Endothelial cell of umbilical vein (primary cell): ENCODE results near the gene ADCY9. TPM values are rescaled to one million over a fixed set of nuclear protein-coding genes. Genes with fewer than 3 reads are reported as not detected.
A peak's percentile ranks its signal among the peaks of the same experiment; 100 is the strongest.

Experiments
- BruUV-seq: library from RNA; stranded (reverse); fragments of 400-500 nt; replicated peaks from 2 replicates; lab custom pipeline; 2021; lab: Mats Ljungman, UMichigan
- CTCF ChIA-PET: fragments of 300-600, 350-600 bp; sonication (Branson Sonifier 250); formaldehyde crosslinking; loops from one replicate; lab custom pipeline; 2021; ENCODE audit warnings: antibody characterized with exemption, inconsistent platforms; lab: Charles Lee
- POLR2A ChIA-PET: fragments of 300-600, 350-600 bp; sonication (Branson Sonifier 250); formaldehyde crosslinking; loops from one replicate; lab custom pipeline; 2021; ENCODE audit warnings: antibody characterized with exemption, inconsistent platforms; lab: Charles Lee
- DNase-seq: peaks from one replicate; pipeline ENCODE4 v3.0.0-alpha.2; 2011; ENCODE audit warnings: low read depth, low spot score
- FAIRE-seq: peaks from 2 replicates; lab custom pipeline; 2011; peaks lifted over from hg19 to GRCh38; lab: Jason Lieb, UNC
- H2AFZ ChIP-seq: 2 replicates; pipeline ENCODE4 v1.6.0; 2012; ENCODE audit warnings: low read depth, low read length, control low read depth, inconsistent platforms
- H3K27ac ChIP-seq: 2 replicates; pipeline ENCODE4 v1.5.1; 2011; ENCODE audit warnings: low read depth, mild to moderate bottlenecking, control low read depth, low read length, moderate library complexity; ENCODE audit not compliant: insufficient read depth
- H3K27me3 ChIP-seq, 2 experiments: 2 replicates each; pipeline versions ENCODE4 v1.6.0 to v1.6.1; 2011; ENCODE audit warnings: low read length in 2 of 2, mixed read lengths in 1 of 2; ENCODE audit not compliant: control insufficient read depth in 2 of 2, insufficient read depth in 2 of 2
- H3K36me3 ChIP-seq, 2 experiments: 2 replicates in 1 of 2; 3 replicates in 1 of 2; pipeline ENCODE4 v1.5.1; 2011; ENCODE audit warnings: low read length in 2 of 2, mild to moderate bottlenecking in 1 of 2, moderate library complexity in 1 of 2; ENCODE audit not compliant: control insufficient read depth in 2 of 2, insufficient read depth in 2 of 2; ENCODE audit errors: extremely low read depth in 1 of 2
- H3K4me1 ChIP-seq: 3 replicates; pipeline ENCODE4 v1.5.1; 2011; ENCODE audit warnings: mild to moderate bottlenecking, low read length; ENCODE audit not compliant: control insufficient read depth, insufficient read depth; ENCODE audit errors: extremely low read depth
- H3K4me2 ChIP-seq: 2 replicates; pipeline ENCODE4 v1.6.1; 2011; ENCODE audit warnings: low read length, control low read depth, mixed read lengths; ENCODE audit not compliant: insufficient read depth
- H3K4me3 ChIP-seq, 3 experiments: fragments of 200-600 bp in 1 of 3; sonication (generic), shearing (Covaris generic) in 1 of 3; replicated peaks in 1 of 3; 2 replicates each; pipeline ENCODE4 v1.5.1; 2011 to 2016; ENCODE audit warnings: control low read depth in 3 of 3, low read length in 3 of 3, mild to moderate bottlenecking in 2 of 3, inconsistent platforms in 1 of 3, low read depth in 1 of 3, moderate library complexity in 1 of 3; ENCODE audit not compliant: insufficient read depth in 1 of 3
- H3K79me2 ChIP-seq: 2 replicates; pipeline ENCODE4 v1.6.0; 2012; ENCODE audit warnings: low read length, inconsistent platforms; ENCODE audit not compliant: control insufficient read depth, insufficient read depth
- H3K9ac ChIP-seq: replicated peaks from 2 replicates; pipeline ENCODE3; 2011; ENCODE audit warnings: low read length, control low read depth; ENCODE audit not compliant: insufficient read depth; ENCODE audit errors: extremely low read depth
- H3K9me1 ChIP-seq: replicated peaks from 3 replicates; pipeline ENCODE4 v1.6.0; 2011; ENCODE audit warnings: mild to moderate bottlenecking, low read length; ENCODE audit not compliant: control insufficient read depth, insufficient read depth; ENCODE audit errors: extremely low read depth
- H3K9me3 ChIP-seq: replicated peaks from 2 replicates; pipeline ENCODE4 v1.5.1; 2012; ENCODE audit warnings: low read length, inconsistent platforms; ENCODE audit not compliant: control insufficient read depth, insufficient read depth
- H4K20me1 ChIP-seq: replicated peaks from 2 replicates; pipeline ENCODE3; 2011; ENCODE audit warnings: mild to moderate bottlenecking, low read length; ENCODE audit not compliant: control insufficient read depth, insufficient read depth; ENCODE audit errors: extremely low read depth
- CTCF ChIP-seq, 2 donors: IDR thresholded peaks; 1 replicate in 1 of 2; 2 replicates in 1 of 2; pipeline ENCODE4 v1.5.1; 2011; ENCODE audit warnings: low read length in 2 of 2, mild to moderate bottlenecking in 2 of 2, moderate library complexity in 2 of 2, control low read depth in 1 of 2, inconsistent platforms in 1 of 2, low read depth in 1 of 2; ENCODE audit not compliant: insufficient read depth in 1 of 2; ENCODE audit errors: extremely low read depth in 1 of 2
- EZH2 ChIP-seq: IDR thresholded peaks from 2 replicates; pipeline ENCODE4 v1.6.1; 2012; ENCODE audit warnings: borderline replicate concordance, low read depth, mild to moderate bottlenecking, moderate library complexity, low read length, inconsistent platforms; ENCODE audit not compliant: severe bottlenecking
- FOS ChIP-seq: IDR thresholded peaks from 2 replicates; pipeline ENCODE4 v1.6.1; 2011; ENCODE audit warnings: mild to moderate bottlenecking, low read length, moderate library complexity, borderline replicate concordance; ENCODE audit not compliant: insufficient read depth
- GATA2 ChIP-seq: IDR thresholded peaks from 2 replicates; pipeline ENCODE4 v1.7.0; 2011; ENCODE audit warnings: low read depth, mild to moderate bottlenecking, moderate library complexity, mixed read lengths, low read length; ENCODE audit not compliant: insufficient read length, insufficient read depth
- JUN ChIP-seq: IDR thresholded peaks from 2 replicates; pipeline ENCODE4 v1.6.1; 2011; ENCODE audit warnings: borderline replicate concordance, low read depth; ENCODE audit not compliant: insufficient read length, insufficient read depth
- MYC ChIP-seq: IDR thresholded peaks from one replicate; pipeline ENCODE4 v1.6.1; 2011; ENCODE audit warnings: mild to moderate bottlenecking, low read depth, low read length
- POLR2A ChIP-seq: IDR thresholded peaks from 2 replicates; pipeline ENCODE4 v1.6.1; 2012; ENCODE audit warnings: low read depth, mild to moderate bottlenecking, control low read depth, low read length
- POLR2AphosphoS5 ChIP-seq: IDR thresholded peaks from 2 replicates; pipeline ENCODE4 v1.6.1; 2012; ENCODE audit warnings: low read depth, mild to moderate bottlenecking, control low read depth, low read length, moderate library complexity; ENCODE audit not compliant: insufficient read depth
- dilution Hi-C: fragments of 300-500 bp; cut with MboI; formaldehyde crosslinking; loops from one replicate; pipeline ENCODE4 v1.15.0; 2019; ENCODE audit warnings: low sequenced_read_pairs; ENCODE audit not compliant: extremely low pct_ligation_motif_present
- intact Hi-C: fragments of 100-400 bp; cut with micrococcal nuclease; formaldehyde crosslinking; loops from one replicate; pipeline ENCODE4 v1.10.0; 2022
- polyA plus RNA-seq, 4 experiments: library from polyadenylated mRNA; depleted of rRNA in 3 of 4; stranded (reverse) in 3 of 4; unstranded in 1 of 4; fragments of >200 nt; gene quantifications; 2 replicates each; pipeline versions ENCODE4 v1.2.1 to v1.2.3, GENCODE V29; 2011 to 2012; ENCODE audit warnings: missing spikeins in 1 of 4
- total RNA-seq: library from RNA; stranded (reverse); gene quantifications from 2 replicates; pipeline ENCODE4 v1.2.3, GENCODE V29; 2021
- TF ChIP-seq, protein P1 (sequence below): IDR thresholded peaks from 2 replicates; pipeline ENCODE4 v1.6.1; 2011; ENCODE audit not compliant: insufficient read depth, insufficient read length

ADCY9 gene
- total and polyA plus RNA-seq, 2 donors (not counting 3 experiments of a cell fraction or from before 2014, with no cell fraction given) = 6.8 to 14.0 TPM

- FAIRE-seq (no peak), DNase-seq (peak; percentile 79)
- dilution Hi-C loops = no loop called here
- H3K27ac ChIP-seq = peak overlapping the region; percentile 26
- no peak overlapping the region for H3K4me2 ChIP-seq
- H3K79me2 ChIP-seq = no peaks in the 10 kb centered on the region
- TF ChIP-seq JUN (peak; percentile 14), FOS (peak; percentile 6)
- TF ChIP-seq, protein P1, sequence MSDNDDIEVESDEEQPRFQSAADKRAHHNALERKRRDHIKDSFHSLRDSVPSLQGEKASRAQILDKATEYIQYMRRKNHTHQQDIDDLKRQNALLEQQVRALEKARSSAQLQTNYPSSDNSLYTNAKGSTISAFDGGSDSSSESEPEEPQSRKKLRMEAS = no peak
- H3K27me3 ChIP-seq = peaks cover 14 to 18% of the 10 kb centered on the region in 2 experiments
- no peak overlapping the region for H3K9ac ChIP-seq
- H3K4me1 ChIP-seq = peaks cover 19% of the 10 kb centered on the region
- H3K9me3 ChIP-seq = no peaks in the 10 kb centered on the region
- no peaks in the 10 kb centered on the region for H3K36me3 ChIP-seq
- intact Hi-C loops = loop anchor here (2.0 kb wide), 1 partner anchor 56 kb away; no protein-coding TSS in a partner anchor
- H3K9me1 ChIP-seq = no peaks in the 10 kb centered on the region
- no TSS peak for BruUV-seq
- ChIA-PET CTCF (interaction anchor here (0.6 to 2.3 kb wide), 2 partner anchors 11 to 303 kb away, joined by 3 to 12 read pairs; no protein-coding TSS in a partner anchor), POLR2A (no interaction called here)
- H2AFZ ChIP-seq = no peak overlapping the region
- no peaks in the 10 kb centered on the region for H4K20me1 ChIP-seq
- H3K4me3 ChIP-seq = no peak overlapping the region
Measured at GRCh38 chr16:3950343-3951193, 165.7 kb downstream of the ADCY9 start.

DNA sequence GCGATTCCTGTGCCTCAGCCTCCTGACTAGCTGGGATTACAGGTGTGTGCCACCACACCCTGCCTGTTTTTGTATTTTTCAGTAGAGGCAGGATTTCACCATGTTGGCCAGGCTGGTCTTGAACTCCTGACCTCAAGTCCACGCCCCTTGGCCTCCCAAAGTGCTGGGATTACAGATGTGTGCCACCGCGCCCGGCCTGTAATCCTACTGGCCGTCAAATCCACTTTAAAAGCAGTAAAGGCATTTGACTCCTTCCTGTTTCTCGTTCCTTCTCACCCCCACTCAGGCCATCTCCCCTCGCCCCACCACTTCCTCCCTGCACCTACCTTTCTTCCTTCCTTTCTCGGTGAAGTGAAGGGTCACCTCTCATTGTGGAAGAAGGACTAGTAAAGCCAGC, 166.3 kb downstream of the ADCY9 start:
- DNase-seq (no peak), FAIRE-seq (no peak)
- Histone ChIP-seq H2AFZ (no peak overlapping the region), H3K27ac (peak overlapping the region; percentile 26), H3K4me2 (no peak overlapping the region), H4K20me1 (no peaks in the 10 kb centered on the region), H3K36me3 (no peaks in the 10 kb centered on the region), H3K4me1 (peaks cover 19% of the 10 kb centered on the region), H3K27me3 (peaks cover 14 to 17% of the 10 kb centered on the region in 2 experiments), H3K9me3 (no peaks in the 10 kb centered on the region), H3K9ac (no peak overlapping the region), H3K79me2 (no peaks in the 10 kb centered on the region), H3K9me1 (no peaks in the 10 kb centered on the region), H3K4me3 (no peak overlapping the region)
- TF ChIP-seq JUN = no peak
- TF ChIP-seq POLR2AphosphoS5 = no peak
- no peak for TF ChIP-seq CTCF (IDR thresholded peaks at IDR 0.05; ENCODE audit: extremely low read depth in 1 of 2, insufficient read depth in 1 of 2, low read depth in 1 of 2, low read length in 2 of 2)
- no peak for TF ChIP-seq GATA2
- no peak for TF ChIP-seq MYC
- TF ChIP-seq, protein P1 = no peak
- no peak for TF ChIP-seq EZH2
- TF ChIP-seq POLR2A = no peak
- TF ChIP-seq FOS = no peak
- POLR2A ChIA-PET = no interaction called here
- dilution Hi-C loops (no loop called here), intact Hi-C loops (loop anchor here (2.0 kb wide), 1 partner anchor 55 kb away; no protein-coding TSS in a partner anchor)
- CTCF ChIA-PET = interaction anchor here (0.6 to 2.3 kb wide), 2 partner anchors 11 to 304 kb away, joined by 3 to 12 read pairs; no protein-coding TSS in a partner anchor
- BruUV-seq = no TSS peak
